OCI-M2 (cell line): ENCODE results near the gene HECW1.
"Not testable (repeated sequence)": the region's sequence is repeated elsewhere in the genome, so short reads cannot be mapped to it uniquely, and the experiment has no call there.

Source experiments
- DNase-seq: peaks from one replicate; lab custom pipeline; 2025; ENCODE audit not compliant: unreplicated experiment; lab: John Stamatoyannopoulos, UW

Gene HECW1

GRCh38 chr7:43112459-43112940 lies at the start of gene HECW1:
Gene HECW1, plus strand, starts transcription at chr7:43112647. Its CDS starts 131,259 bp downstream, at chr7:43243906.
- DNase-seq: no peak

DNA sequence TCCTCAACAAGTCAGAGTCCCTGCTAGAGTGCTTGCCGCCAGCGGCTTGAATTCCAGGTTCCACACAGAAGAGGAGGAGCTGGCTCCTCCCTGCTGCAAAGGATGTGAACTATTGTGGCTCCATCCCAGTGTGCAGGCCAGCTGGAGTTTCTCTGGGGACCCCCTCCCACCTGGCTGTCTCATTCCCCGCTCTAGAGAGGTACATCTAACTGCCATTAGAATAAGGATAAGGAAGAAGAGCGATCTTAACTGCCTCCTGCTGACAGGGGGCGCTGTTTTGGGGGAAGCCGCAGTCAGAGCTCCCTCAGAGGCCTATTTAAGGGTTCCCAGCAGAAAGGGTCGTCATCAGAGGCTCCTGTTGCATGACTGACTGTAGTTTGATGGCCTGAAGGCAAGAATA lies 40.8 kb upstream of the HECW1 start:
- no peak for DNase-seq

- no peak for DNase-seq
Measured at GRCh38 chr7:43072530-43072929, 39.9 kb upstream of the HECW1 start.

DNA sequence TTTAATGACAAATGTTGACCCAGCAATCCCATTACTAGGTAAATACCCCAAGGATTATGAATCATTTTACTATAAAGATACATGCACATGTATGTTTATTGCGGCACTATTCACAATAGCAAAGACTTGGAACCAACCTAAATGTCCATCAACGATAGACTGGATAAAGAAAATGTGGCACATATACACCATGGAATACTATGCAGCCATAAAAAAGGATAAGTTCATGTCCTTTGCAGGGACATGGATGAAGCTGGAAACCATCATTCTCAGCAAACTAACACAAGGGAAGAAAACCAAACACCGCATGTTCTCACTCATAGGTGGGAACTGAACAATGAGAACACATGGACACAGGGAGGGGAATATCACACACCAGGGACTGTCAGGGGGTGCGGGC lies 38.6 kb upstream of the HECW1 start:
- not testable (repeated sequence) for DNase-seq

DNA sequence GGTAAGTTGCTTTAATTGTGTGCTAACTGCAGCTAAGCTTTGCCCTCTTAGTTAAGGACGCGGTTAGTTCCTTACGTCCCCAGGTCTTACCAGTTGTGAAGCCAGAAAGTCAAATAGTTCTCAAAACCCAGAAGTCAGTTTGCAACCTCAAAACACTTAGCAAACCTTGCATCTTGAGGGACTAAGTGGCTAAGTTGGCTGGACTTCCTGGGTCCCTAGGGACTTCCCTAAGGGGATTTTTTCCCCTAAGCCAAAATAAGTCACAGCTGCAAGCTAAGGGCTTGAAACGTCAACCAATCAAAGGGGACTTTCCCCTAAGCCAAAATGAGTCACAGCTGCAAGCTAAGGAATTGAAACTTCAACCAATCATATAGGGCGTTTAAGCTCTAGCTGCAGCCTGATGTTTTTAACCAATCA lies 36.2 kb upstream of the HECW1 start:
- DNase-seq: no peak

DNA sequence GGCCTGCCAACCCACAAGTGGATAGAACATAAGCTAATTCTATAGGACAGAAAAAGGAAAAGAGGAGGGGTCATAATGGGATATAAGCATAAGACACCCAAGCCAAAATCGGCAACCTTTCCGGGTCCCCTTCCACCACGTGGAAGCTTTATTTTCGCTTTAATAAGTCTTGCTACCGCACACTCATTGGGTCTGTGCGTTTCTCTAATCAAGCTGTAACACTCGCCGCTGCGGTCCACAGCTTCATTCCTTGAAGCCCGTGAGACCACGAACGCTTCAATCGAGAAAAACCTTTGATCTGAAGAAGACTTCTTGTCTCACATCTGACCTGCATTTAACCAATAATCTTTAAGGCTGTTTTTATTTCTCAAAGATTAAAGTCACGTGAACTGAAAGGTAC lies 35.8 kb upstream of the HECW1 start:
- no peak for DNase-seq

DNA sequence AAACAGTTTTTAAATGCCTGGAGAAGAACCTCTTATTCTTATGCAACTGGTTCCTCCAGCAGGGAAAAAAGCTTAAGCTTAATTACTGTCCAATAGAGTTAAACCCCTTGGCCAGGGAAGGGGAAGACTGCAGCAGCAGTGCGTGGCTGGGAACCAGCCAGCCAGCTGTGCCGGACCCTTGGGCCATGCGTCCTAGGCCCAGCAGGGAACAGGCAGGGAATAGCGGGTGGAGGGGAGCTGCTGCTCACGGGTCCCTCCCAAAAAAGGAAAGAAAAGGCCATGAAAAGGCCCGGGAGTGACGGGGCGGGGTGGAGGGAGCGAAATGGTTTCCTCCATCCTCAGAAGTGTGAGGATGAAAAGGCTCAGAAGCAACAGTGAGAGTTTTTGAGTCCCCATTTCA lies 35.2 kb upstream of the HECW1 start:
- no peak for DNase-seq

GRCh38 chr7:43077732-43078391 lies 34.6 kb upstream of the HECW1 start:
- DNase-seq: no peak

- no peak for DNase-seq
Measured at GRCh38 chr7:43078794-43079193, 33.7 kb upstream of the HECW1 start.

- no peak for DNase-seq
Measured at GRCh38 chr7:43081603-43082002, 30.8 kb upstream of the HECW1 start.

DNA sequence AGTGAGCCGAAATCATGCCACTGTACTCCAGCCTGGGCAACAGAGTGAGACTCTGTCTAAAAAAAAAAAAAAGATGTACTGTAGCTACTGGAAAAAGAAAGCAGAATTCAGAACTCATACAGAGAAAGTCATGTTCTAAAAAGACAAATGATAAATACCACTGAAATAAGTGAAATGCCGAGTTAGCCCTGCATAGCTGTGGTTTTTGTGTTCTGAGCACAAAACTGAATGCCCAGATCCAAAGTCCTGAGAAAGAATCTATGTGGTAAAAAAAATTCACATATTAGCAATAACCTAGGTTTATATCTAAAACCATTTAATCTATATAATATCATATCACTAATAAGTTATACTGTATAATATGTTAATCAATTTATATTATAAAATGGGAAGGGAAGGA lies 29.3 kb upstream of the HECW1 start:
- DNase-seq: no peak

GRCh38 chr7:43085017-43085416 lies 27.4 kb upstream of the HECW1 start:
- no peak for DNase-seq

DNA sequence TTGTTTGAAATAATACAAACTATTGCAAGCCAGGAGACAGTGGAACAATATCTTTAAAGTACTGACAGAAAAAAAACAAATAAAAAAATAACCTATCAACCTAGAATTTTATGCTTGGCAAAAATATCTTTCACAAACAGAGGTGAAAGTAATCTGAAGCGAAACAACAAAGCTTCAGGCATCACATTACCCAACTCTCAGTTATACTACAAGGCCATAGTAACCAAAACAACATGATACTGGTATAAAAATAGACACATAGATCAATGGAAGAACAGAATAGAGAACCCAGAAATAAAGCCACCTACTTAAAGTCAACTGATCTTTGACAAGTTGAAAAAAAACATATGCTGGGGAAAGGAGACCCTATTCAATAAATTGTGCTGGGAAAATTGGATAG lies 26.5 kb upstream of the HECW1 start:
- DNase-seq: no peak

GRCh38 chr7:43092819-43093218 lies 19.6 kb upstream of the HECW1 start:
- no peak for DNase-seq

GRCh38 chr7:43096875-43097274 lies 15.6 kb upstream of the HECW1 start:
- no peak for DNase-seq

DNA sequence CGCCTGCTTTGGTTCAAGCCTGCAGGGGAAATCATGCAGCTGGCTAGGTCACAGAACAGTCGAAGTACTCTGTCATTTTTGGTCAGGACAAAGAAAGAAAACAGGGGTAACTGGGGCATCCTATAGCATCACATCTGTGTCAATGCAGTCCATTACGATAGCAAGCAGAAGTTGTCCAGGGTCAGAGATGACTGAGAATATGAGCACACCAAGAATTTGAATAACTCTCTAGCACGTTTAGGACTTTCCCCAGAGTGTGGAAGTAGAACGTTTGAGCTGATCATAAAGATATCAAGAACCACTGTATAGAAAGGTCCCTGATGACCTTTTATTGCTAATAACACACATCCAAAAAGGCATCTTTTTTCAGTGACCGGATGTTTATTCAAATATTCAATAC lies 12.7 kb upstream of the HECW1 start:
- no peak for DNase-seq

- DNase-seq: no peak
Measured at GRCh38 chr7:43104874-43105520, 7.5 kb upstream of the HECW1 start.

- DNase-seq: no peak
Measured at GRCh38 chr7:43105521-43106120, 6.8 kb upstream of the HECW1 start.

- no peak for DNase-seq
Measured at GRCh38 chr7:43108255-43109011, 4.0 kb upstream of the HECW1 start.

DNA sequence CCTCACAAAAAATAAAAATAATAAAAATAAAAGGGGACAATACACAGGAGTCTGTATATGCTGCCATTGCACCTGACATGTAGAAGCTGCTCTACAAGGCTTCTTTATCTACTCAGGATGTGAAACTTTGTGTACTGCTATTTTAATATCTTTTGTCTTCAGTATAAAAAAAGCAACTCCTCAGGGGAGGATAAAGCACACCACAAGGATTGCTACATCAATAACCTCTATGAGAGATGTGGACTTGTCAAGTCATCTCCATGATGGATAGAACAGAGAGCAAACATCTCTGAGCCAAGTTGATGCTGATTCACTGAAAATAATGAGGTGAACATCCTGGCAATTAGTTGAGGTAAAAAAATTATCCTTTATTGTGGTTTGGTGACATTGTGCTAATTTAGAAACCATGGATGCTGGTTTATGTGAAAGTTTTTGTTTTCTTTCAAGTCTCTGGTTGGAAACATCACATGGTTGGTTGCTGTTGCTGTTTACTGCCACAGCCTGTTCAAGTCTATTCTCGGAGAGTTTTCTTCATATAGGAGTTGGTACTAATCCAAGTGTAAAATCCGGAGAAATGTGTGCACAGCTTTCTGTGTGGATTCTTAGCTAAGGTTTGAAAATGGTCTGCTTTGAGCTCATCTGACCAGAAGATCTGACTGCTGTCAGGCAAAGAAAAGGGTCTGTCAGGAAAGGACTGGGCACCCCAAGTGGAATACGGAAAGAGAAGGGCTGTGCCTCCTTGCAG lies 1.5 kb upstream of the HECW1 start:
- DNase-seq: no peak
